ENCODE measurements around the gene SPATA17.

SPATA17 gene

DNA sequence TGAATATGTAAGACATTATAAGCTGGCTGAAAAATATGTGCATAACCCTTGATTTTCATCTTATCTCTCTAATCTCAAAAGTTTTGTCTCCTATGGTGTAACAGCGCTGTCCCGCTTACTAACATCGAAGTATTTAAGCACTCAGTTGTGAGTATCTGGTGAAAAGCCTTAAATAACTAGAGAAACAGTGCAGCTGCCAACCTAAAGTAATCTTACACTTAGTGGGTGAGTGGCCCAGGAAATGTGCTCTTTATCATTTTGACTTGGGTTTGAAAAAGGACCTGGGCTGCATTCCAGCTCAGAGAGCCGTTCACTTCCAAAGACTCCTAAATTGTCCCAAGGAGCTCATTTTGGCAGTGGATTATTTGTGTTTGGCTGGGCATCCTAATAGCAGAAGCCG is 225.9 kb downstream of the SPATA17 start:
- no peak for DNase-seq

DNA sequence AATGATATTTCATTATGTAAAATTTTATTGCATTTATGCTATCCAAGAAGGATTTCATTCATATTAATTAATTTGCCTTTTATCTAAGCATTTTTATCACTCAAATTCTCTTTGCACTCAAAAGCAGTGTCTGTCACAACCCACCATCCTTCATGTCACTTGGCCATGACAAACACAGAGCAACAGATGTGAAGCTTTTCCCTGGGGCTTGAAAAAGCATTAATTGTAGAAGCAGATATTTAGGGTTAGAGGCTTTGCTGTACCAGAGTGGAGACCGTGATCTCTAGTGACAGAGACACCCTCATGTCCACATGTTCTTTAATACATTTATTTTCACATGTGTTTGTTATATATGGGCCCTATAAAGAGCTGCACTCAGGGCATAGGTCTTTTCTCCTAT is 230.5 kb downstream of the SPATA17 start:
- no peak for DNase-seq

DNA sequence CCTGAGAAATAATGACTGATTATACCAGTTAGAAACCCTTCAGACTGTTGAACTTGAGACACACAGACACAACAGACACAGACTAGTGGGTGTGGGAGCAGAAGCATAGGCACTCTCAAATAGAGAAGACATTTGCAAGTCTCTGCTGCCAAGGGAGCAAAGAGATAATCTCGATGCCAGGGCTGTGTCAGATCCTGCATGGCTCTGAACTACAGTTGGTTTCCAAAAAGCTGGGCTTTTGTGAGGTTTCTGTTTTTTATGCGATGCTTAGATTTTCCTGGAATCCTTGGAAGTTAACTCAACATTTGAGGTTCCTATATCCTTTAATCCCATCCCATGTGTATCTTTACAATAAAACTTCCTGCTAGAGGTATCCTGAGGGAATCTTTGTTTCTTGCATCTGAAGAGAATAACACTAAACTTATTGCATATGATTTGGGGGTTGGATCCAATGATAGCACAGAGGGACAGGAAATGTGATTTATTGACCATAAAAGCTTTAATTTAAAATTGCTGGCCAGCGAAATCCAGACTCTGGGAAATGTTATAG is 236.4 kb downstream of the SPATA17 start:
- DNase-seq = no peak

DNA sequence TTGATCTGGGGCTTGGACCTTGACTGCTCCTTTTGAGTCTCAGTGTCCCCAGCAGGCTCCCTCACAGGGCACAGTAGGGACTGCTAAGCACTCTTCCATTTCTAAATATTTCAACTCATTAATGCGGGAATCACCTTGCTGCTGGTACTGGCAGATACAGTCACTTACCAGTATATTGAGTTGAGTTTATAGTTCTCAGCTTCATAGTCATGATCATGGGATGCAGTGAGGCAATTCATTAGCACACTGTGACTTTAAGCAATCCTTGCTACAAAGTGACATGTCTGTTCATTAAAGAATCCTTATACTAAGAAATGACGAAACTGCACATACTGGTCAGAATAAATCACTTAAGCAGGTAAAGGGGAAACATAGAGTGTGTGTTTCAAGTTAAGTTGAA is 240.8 kb downstream of the SPATA17 start:
- DNase-seq = no peak

DNA sequence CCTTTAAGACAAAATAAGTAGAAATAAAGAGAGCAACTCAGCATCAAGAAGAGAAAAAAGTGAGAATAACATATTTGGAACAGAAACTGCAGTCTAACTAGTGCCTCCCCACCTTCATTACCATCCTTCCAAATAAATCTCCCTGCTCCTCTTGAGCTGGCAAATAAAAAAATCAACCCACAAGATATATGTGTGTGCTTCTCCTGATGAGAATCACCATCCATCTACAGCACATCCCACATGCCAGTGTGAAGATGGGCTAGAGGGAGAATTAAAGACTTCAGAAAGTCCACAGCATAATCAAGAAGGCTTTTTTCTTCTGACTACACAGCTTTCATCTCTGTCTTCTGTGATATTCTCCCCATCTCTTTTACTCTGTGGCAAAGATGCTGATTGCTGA is 244.1 kb downstream of the SPATA17 start:
- no peak for DNase-seq

DNA sequence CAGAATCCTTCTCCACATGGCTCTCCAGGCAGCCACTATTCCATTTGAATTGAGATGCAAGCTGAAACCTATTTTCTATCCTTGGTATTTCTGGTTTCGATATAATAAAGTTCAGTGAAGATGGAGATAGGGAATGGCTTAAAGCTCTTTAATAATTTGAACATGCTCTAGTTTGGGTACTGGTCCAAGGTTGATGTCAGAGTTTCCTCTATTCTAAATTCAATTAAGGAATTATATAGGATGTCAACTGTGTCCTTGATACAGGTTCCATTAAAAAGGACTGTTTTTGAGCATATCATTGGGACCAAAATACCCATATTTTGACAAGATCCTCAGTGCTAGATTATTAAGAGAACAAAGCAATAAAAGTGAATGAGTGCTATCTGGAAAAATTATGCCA is 245.3 kb downstream of the SPATA17 start:
- no peak for DNase-seq

DNA sequence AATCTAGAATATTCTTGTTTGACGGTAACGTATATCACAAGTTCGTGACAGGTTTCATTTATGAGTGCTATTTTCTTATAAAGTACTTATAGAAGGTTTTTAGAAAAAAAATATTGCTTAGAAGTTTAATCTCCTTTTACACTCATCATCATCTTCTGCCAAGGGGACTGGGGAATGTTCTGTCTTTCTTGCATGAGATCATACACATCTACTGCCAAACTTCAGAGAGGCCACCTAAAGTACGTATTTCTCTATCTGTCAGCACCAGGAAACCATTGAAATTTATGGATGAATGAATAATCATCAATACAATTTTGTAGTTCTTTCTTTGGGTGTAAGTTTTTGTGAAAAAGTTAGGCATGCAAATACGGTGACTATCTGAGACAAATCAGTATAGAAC is 245.8 kb downstream of the SPATA17 start:
- DNase-seq = no peak

DNA sequence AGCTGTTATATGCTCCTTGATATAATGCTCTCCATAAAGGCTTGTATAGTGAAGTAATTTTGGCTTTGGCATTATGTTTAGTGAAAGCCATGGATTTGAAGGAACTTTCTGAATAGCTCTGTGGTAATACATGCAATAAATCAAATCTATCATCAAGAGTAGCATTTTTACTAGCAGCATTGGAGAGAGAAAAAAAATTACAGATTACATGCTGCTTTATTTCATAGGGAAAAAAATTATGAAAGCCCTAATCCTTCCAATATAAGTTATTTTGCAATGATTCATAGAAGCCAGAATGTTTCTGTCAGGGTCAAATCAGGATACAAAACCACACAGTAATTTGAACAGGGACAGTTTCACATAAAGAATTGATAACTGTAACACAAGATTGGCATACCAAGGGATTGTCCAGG is 250.0 kb downstream of the SPATA17 start:
- no peak for DNase-seq

DNA sequence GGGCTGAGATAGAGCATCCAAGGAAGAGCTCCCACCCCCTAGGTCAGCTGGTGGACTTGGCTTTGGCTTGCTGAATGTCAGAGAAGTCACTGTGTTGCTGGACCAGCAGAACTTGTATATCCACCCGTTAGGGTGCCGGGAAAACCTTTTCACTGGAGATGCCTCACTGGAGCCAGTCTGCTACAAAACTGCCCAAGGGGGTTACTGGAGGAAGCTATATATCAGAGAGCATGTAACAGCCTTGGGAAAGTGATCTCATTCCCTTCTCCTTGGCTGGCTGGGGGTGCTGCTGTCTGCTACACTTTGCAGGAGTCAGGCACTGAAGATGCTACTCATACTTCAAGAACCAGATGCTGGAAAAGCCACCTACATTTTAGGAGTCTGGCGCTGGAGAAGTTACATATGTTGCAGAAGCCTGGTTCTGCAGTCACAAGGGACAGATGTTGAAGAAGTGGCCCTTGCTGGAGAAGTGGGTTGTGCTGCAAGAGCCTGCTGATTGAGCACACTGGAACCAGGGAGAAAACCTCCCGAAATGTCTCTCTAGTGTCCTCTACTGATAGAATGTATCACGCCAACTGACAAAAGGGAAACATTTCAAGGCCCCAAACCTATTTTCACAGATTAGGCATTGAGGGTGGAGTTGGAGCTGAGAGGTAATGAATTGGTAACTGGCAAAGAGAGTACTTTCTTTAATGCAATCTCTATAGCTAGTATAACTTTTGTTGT is 250.6 kb downstream of the SPATA17 start:
- no peak for DNase-seq

DNA sequence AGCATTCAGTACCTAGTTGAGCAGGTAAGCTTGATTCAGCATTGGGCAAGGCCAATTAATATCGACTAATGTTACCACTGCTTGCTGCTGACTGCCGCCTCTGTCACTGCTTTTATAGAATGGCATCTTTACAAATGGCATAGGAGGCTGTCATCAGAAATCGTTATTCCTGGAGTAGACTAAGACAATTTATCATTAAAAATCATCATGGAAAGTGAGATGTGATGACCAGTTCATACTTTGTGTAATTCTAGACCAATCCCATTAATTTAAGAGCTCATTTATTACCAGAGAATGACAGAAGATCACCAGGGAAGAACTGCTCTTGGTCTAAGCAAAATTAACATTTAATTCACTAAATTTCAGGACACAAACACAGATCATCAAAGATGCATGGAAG is 254.0 kb downstream of the SPATA17 start:
- DNase-seq = no peak

DNA sequence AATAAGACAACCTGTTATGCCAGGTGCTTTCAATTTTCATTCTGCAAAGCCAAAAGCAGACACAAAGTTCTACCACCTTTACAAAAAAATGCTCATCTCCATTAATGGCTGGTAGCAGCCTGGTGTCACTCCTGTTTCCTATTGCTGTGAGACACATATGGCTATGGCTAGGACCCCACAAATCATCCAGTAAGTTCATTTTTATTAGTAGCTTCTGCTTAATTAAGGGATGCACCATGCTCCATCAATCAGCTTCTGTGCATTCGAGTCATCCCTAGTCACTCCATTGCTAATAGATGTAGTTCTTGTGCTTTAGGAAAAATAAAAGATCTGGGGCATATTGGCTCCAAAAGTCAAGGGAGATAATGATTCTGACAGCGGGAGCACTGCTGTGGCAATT is 257.2 kb downstream of the SPATA17 start:
- no peak for DNase-seq

DNA sequence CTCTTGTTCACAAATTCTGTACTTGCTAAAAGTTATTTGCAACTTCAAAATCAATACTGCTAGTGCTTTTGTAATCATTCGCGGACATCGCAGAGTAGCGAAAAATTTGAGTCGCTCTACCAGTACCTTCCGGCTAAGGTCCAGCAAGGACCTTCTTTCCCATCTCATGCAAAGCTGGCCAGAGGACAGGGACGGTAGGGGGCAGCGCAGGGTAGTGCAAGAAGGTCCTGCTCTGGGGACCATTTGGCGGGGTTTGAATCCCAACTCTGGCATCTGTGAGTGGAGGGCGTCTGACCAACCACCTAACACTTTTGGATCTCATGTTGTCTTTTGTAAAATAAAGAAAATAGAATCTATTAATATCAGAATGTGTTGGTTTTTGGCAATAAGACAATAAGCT is 258.3 kb downstream of the SPATA17 start:
- no peak for DNase-seq

DNA sequence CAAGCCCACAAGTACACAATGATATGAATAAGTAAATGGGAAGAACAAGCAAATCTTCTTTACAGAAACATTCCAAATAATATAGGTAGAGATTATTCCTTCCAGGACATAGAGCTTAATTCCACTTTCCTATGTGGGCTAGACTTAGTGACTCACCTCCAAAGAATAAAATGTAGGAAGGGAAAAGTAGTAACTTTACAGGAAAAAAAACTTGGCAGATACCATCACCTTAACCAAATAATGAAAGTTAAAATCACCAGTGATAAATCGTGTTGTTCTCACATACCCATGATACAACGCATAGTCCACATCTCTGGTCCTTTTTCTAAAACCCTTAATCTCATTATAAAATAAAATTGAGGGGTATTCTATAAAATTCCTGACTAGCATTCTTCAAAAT is 260.8 kb downstream of the SPATA17 start:
- no peak for DNase-seq

DNA sequence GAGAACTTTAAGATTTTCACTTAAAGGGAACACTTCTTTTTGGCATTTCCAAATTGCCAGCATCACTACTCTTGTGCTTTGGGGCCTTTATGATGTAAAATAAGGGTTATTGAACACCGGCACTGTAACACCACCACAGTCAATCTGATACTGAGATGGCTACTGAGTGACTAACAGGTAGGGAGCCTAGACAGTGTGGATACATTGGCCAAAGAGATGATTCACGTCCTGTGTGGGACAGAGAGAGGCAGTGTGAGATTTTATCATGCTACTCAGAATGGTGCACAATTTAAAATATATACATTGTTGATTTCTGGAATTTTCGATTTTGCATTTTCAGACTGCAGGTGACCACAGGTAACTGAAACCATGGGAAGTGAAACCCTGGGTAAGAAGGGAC is 261.6 kb downstream of the SPATA17 start:
- DNase-seq = no peak

DNA sequence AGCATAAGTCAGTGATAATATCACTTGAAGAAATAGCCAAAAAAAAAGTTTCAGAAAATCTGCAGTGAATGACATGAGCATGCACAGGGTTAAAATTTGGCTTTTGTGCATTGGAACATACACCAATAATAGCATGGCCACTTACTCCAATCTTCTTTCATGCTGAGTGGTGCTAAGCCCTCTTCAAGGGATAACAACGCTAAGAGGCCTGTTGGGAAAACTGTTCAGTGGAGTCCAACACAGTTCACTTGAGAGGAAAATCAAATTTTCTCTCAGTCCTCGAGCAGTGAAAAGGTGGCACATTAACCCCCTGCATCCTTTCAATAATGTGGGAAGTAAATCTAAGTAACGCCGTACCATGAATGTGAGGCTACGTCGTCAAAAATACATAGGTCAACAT is 264.7 kb downstream of the SPATA17 start:
- no peak for DNase-seq

DNA sequence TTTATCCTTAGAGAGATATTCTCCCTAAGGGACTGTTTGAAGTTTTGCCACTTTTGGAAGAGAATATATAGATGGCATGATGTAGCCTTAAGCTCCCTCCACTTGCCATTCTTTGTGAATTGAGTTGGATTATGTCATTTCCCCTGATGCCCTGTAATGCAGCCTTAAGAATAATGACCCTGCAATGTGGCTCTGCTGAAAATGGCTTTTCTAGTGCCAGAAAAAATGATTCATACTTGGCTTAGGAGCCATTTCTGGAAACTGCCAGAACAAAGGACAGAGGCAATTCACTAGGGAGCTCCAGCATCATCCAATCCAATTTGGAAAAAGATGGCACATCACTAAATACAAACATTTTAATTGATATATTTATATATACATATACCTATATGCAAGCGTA is 265.3 kb downstream of the SPATA17 start:
- DNase-seq = no peak

DNA sequence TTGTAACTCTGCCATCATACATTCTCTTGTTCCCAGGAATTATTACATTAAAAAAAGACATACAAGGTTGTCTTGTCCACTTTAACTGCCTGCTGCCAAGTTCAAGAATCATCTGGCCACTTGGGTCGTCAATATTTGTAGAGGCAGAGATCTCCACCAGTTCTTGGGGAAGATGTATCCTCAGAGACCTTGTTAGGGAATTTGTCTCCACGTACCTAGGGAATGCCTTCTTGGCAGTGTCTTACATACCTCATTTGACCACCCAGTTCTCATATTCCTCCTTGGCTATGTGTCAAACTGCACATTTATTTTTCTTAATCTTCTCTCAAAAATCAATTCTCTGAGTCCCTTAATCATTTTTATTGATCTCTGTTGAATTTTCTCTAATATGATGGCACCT is 266.0 kb downstream of the SPATA17 start:
- DNase-seq = no peak

DNA sequence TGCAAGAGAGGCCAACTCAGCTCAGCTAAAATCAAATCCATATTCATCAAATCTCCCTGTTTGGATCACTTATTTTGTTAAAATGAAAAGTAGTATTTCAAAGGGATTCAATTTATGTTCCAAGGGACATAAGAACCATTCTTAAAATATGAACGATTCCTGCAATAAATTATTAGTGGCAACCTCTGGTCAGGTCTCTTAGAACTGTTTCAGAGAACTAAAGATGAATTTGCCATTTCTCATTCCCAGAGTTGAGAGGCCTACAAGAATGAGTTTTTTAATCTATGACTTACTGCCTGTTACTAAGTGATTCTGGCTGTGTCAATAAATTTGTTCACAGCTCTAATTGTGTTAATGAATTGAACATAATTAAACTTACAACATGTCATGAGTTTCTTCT is 268.5 kb downstream of the SPATA17 start:
- no peak for DNase-seq

DNA sequence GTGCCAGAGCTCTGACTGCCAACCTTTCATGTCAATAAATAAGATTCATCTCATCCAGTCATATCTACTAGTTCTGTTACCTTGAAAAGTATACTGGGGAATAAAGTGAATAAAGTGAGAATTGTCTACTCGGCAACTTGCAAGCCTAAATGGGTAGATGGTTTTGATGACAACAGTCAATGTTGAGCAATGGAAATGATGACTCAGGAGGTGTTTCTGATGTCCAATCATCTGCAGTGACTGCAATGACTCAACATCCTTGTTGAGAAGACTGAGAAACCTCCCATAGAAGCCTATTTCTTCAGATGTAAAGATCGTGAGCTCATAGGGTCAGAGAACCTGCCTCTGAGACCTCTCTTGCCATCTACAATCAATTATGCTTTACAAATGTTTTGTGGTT is 276.4 kb downstream of the SPATA17 start:
- no peak for DNase-seq

DNA sequence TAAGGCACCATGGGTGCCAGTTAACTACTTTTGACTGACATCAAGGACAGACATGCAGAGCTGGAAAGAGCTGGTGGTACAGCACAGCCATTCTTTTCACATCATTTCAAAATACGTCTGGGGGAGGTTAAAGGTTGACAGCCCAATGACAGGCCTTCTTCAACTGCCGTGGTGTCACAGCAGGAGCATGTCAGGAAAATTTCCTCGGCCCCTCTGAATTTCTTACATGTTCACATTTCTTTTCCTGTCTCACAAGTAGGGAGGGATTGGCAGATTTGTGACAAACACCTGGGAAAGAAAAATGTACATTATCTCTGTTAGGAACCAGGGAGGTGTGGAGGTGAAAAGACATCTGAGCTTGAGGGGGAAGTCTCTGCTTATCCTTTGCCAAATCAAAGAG is 279.1 kb downstream of the SPATA17 start:
- DNase-seq = no peak

DNA sequence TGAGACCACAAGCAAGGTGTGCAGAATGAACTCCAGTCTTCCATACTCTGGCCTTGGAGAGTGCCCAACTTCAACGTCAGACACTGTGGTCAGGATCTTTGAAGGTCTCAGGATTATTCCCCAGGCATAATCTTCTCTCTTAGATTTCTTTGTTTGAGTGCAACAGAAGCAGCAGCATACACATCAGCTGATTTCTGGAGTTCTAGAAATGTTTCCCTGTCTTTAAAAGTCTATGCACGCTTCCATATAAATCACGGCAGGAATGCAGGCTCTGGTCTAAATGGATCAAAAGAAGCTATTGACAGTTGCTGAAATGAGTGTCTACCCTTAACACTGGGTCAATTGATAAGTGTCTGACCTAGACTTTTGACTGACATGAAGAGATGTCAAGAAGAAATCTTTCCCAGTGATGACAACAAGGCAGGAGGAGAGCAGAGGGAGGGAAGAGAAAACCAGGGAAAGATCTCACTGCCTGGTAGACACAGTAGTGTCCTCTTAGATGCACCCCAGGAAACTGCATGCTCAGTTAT is 279.7 kb downstream of the SPATA17 start:
- DNase-seq = no peak

DNA sequence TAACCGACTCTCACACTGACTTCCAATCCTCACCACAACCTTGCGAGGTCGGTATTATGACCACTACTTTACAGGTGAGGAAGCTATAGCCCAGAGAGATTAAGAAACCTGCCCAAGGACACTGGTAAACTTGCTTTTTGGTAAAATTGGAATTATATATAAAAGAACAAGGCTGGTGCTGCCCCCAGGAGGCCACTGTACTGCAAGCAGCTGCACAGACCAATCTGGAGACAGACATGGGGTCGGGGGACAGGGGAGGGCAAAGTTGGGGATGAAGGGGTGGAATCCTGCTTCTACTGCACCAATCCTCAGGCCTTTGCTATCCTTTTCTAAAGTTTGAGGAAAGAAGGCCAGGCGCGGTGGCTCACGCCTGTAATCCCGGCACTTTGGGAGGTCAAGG is 280.8 kb downstream of the SPATA17 start:
- no peak for DNase-seq

DNA sequence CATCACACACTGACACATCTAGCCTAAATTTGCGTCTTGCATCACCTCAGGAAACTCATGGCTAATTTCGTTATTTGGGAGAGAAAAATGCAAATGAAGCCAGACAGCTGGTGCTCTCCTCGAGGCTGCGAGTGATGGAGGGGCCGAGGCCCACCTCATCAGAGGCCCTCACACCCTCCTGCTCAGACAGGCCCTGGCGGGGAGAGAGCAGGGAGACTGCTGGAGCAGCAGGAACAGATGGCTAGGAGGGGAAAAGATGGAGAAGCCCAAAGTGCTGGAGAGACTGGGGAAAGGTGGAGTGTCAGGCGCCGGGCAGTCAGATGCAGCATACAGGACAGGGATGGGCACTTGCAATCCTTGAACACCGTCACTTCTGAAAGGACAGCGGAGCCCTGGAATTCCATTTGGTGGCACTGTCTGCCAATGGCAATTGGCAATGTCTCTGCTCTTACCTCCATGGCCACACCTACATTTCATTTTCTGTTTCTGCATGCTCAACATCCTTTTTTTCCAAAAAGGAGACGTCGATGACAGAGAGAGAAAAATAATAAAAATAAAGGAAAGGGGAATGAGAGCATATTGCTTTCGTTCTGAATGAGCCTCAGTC is 286.2 kb downstream of the SPATA17 start:
- peak; percentile 69 for DNase-seq

DNA sequence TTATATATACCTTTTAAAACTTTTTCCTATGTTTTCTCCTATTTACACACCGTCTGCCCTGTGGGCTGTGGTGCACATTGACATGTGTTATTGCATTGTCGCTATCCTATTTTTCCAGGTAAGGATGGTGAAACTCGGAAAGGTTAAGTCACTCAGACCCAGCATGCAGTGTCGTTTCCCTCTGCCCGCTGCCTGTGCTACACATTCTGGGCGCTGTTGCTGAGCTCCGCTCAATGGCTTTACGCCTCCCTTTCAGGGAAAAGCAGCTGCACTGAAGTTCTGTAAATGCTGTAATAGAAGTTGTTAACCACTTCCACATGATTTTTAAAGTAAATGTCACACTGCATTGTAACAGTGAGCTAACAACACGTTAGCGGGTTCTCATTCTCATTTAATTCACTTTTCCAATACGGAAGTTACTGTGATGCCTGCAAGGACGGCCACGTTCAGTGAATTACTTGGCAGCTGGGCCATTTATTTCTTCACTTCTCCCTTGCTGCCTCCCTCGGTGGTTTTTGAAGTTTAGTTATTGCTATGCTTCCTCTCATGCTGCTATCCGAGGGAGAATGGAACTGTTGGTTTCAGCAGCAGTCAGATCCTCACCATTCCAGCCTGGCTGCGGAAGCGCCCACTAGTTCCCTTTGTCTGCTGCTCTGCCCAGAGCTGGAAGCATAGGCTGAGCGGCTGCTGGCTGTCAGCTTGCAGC is 288.7 kb downstream of the SPATA17 start:
- no peak for DNase-seq

Data from DMS 273 treated with DMSO at 0.1 percent for 48 hours (cell line).